ENCODE data around the gene WDR77.

DNA sequence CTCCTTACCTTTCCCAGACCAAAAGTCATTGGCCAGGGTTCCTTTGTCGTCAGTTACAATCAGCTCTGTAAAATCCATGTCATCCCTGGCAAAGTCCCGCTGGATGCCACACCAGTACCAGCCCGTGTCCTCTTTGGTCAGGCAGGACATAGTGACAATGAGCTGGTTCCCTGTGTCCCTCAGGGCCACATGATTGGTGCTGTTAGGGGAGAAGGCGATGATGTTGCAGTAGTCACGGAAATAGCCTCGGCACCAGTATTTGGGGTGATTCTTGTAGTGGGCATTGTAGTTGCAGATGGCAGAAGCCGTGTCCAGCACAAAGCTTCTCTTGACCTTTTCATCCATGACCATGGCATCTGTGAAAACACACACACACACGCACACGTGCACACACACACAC, 39.6 kb upstream of the WDR77 start:
- TF ChIP-seq, protein P1, sequence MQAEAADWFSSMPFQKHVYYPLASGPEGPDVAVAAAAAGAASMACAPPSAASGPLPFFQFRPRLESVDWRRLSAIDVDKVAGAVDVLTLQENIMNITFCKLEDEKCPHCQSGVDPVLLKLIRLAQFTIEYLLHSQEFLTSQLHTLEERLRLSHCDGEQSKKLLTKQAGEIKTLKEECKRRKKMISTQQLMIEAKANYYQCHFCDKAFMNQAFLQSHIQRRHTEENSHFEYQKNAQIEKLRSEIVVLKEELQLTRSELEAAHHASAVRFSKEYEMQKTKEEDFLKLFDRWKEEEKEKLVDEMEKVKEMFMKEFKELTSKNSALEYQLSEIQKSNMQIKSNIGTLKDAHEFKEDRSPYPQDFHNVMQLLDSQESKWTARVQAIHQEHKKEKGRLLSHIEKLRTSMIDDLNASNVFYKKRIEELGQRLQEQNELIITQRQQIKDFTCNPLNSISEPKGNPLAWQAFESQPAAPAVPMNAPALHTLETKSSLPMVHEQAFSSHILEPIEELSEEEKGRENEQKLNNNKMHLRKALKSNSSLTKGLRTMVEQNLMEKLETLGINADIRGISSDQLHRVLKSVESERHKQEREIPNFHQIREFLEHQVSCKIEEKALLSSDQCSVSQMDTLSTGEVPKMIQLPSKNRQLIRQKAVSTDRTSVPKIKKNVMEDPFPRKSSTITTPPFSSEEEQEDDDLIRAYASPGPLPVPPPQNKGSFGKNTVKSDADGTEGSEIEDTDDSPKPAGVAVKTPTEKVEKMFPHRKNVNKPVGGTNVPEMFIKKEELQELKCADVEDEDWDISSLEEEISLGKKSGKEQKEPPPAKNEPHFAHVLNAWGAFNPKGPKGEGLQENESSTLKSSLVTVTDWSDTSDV (CRISPR knock-in tag; IDR thresholded peaks at IDR 0.05) = no peak
- TF ChIP-seq FOXM1 (CRISPR knock-in tag; IDR thresholded peaks at IDR 0.05) (no peak), TBX2 (CRISPR knock-in tag; IDR thresholded peaks at IDR 0.05; ENCODE audit: borderline replicate concordance) (no peak), PHF8 (CRISPR knock-in tag; IDR thresholded peaks at IDR 0.05) (no peak), ZNF709 (CRISPR knock-in tag; IDR thresholded peaks at IDR 0.05) (no peak), CCDC6 (CRISPR knock-in tag; IDR thresholded peaks at IDR 0.05) (no peak), TGIF2 (CRISPR knock-in tag; IDR thresholded peaks at IDR 0.05) (no peak), ZNF362 (CRISPR knock-in tag; IDR thresholded peaks at IDR 0.05; ENCODE audit: borderline replicate concordance) (no peak)

Measured in HepG2 (cell line).